DOHH2 (cell line): ENCODE results near the gene PLIN5.

ENCODE experiments used
- H3F3A ChIP-seq: fragments of 200-600 bp; sonication (generic), shearing (Covaris generic); 2 replicates; pipeline ENCODE4 v1.6.0; 2016; ENCODE audit warnings: antibody characterized with exemption, mild to moderate bottlenecking; ENCODE audit not compliant: control insufficient read depth, insufficient read depth
- H3K27ac ChIP-seq: fragments of 200-600 bp; sonication (generic); 2 replicates; pipeline ENCODE4 v1.5.1; 2014; ENCODE audit warnings: low read depth, mild to moderate bottlenecking, low read length, moderate library complexity
- H3K27me3 ChIP-seq: fragments of 200-600 bp; sonication (generic); 2 replicates; pipeline ENCODE4 v1.6.1; 2014; ENCODE audit warnings: mild to moderate bottlenecking, low read length, mixed read lengths; ENCODE audit not compliant: control insufficient read depth
- H3K36me3 ChIP-seq: fragments of 200-600 bp; sonication (generic); 2 replicates; pipeline ENCODE4 v1.6.1; 2014; ENCODE audit warnings: mild to moderate bottlenecking, low read length, moderate library complexity, mixed read lengths; ENCODE audit not compliant: control insufficient read depth
- H3K4me1 ChIP-seq: fragments of 200-600 bp; sonication (generic); 2 replicates; pipeline ENCODE4 v1.6.1; 2014; ENCODE audit warnings: mild to moderate bottlenecking, low read length, mixed read lengths; ENCODE audit not compliant: control insufficient read depth
- H3K4me2 ChIP-seq: fragments of 200-600 bp; sonication (generic); 2 replicates; pipeline ENCODE4 v1.6.0; 2014; ENCODE audit warnings: mild to moderate bottlenecking, low read length, moderate library complexity
- H3K4me3 ChIP-seq: fragments of 200-600 bp; sonication (generic); 2 replicates; pipeline ENCODE4 v1.5.1; 2014; ENCODE audit warnings: mild to moderate bottlenecking, low read length, mixed read lengths
- H3K79me2 ChIP-seq: fragments of 200-600 bp; sonication (generic); 2 replicates; pipeline ENCODE4 v1.6.1; 2014; ENCODE audit warnings: mild to moderate bottlenecking, low read length, mixed read lengths; ENCODE audit not compliant: control insufficient read depth
- H3K9me2 ChIP-seq: fragments of 200-600 bp; sonication (generic); replicated peaks from 2 replicates; pipeline ENCODE4 v1.6.1; 2014; ENCODE audit warnings: mild to moderate bottlenecking, low read length, mixed read lengths; ENCODE audit not compliant: control insufficient read depth
- H3K9me3 ChIP-seq: fragments of 200-600 bp; sonication (generic); 2 replicates; pipeline ENCODE4 v1.6.1; 2014; ENCODE audit warnings: antibody characterized with exemption, low read length, mixed read lengths; ENCODE audit not compliant: control insufficient read depth, insufficient read depth
- H4K20me1 ChIP-seq: fragments of 200-600 bp; sonication (generic); 2 replicates; pipeline ENCODE4 v1.6.0; 2014; ENCODE audit warnings: low read depth, mild to moderate bottlenecking, antibody characterized with exemption, low read length, moderate library complexity; ENCODE audit not compliant: control insufficient read depth, insufficient read depth
- CTCF ChIP-seq: fragments of 200-600 bp; sonication (generic); IDR thresholded peaks from one replicate; pipeline ENCODE4 v1.5.1; 2014; ENCODE audit warnings: antibody characterized with exemption, mild to moderate bottlenecking, low read depth, low read length; ENCODE audit not compliant: poor library complexity, severe bottlenecking
- EZH2phosphoT487 ChIP-seq: fragments of 200-600 bp; sonication (generic); IDR thresholded peaks from 2 replicates; pipeline ENCODE4 v1.6.1; 2017; ENCODE audit warnings: borderline replicate concordance, mild to moderate bottlenecking, antibody characterized with exemption, low read length, moderate library complexity, mixed read lengths

PLIN5 gene

GRCh38 chr19:4533835-4534424 is 1.1 kb downstream of the PLIN5 start:
- TF ChIP-seq EZH2phosphoT487 = no peak
- no peak for TF ChIP-seq CTCF
- 0 out of 2 replicates have a peak, but pooled peaks cover 2% of the 10 kb centered on the region for H3K27me3 ChIP-seq
- no peaks in the 10 kb centered on the region for H3K9me2 ChIP-seq
- no peaks in the 10 kb centered on the region for H4K20me1 ChIP-seq
- no peak overlapping the region for H3K27ac ChIP-seq
- H3K4me1 ChIP-seq = peaks cover 12% of the 10 kb centered on the region
- no peak overlapping the region for H3K4me3 ChIP-seq
- no peaks in the 10 kb centered on the region for H3K9me3 ChIP-seq
- no peak overlapping the region for H3K4me2 ChIP-seq
- H3K79me2 ChIP-seq = no peaks in the 10 kb centered on the region
- H3K36me3 ChIP-seq = no peaks in the 10 kb centered on the region
- no peaks in the 10 kb centered on the region for H3F3A ChIP-seq

GRCh38 chr19:4533334-4533733 is 1.7 kb downstream of the PLIN5 start:
- Histone ChIP-seq H3K4me2 (no peak overlapping the region), H3K4me3 (no peak overlapping the region), H3K36me3 (no peaks in the 10 kb centered on the region), H3K4me1 (peaks cover 12% of the 10 kb centered on the region), H4K20me1 (no peaks in the 10 kb centered on the region), H3K27me3 (0 out of 2 replicates have a peak, but pooled peaks cover 2% of the 10 kb centered on the region), H3F3A (no peaks in the 10 kb centered on the region), H3K9me3 (no peaks in the 10 kb centered on the region), H3K9me2 (no peaks in the 10 kb centered on the region), H3K79me2 (no peaks in the 10 kb centered on the region), H3K27ac (no peak overlapping the region)
- TF ChIP-seq CTCF (no peak), EZH2phosphoT487 (no peak)

GRCh38 chr19:4531562-4532165 is 3.4 kb downstream of the PLIN5 start:
- 0 out of 2 replicates have a peak, but pooled peaks cover 2% of the 10 kb centered on the region for H3K27me3 ChIP-seq
- H3K9me3 ChIP-seq = no peaks in the 10 kb centered on the region
- H3K4me3 ChIP-seq = no peak overlapping the region
- no peaks in the 10 kb centered on the region for H3K36me3 ChIP-seq
- no peaks in the 10 kb centered on the region for H3F3A ChIP-seq
- no peak overlapping the region for H3K4me2 ChIP-seq
- H3K27ac ChIP-seq = no peak overlapping the region
- no peaks in the 10 kb centered on the region for H4K20me1 ChIP-seq
- H3K79me2 ChIP-seq = no peaks in the 10 kb centered on the region
- no peak for TF ChIP-seq EZH2phosphoT487
- TF ChIP-seq CTCF = no peak
- H3K9me2 ChIP-seq = no peaks in the 10 kb centered on the region
- H3K4me1 ChIP-seq = peaks cover 12% of the 10 kb centered on the region
